Vagina (tissue), 2 donors: ENCODE results near the gene DSCAML1. TPM values are rescaled to one million over a fixed set of nuclear protein-coding genes. Genes with fewer than 3 reads are reported as not detected.

Source experiments
- DNase-seq, 2 donors: peaks; one replicate each; pipeline ENCODE4 v3.0.0-alpha.2; 2017; ENCODE audit errors: extremely low spot score in 2 of 2
- H3K27ac ChIP-seq: fragments of 200-600 bp; sonication (generic); one replicate; pipeline ENCODE4 v1.5.1; 2019
- H3K27me3 ChIP-seq: fragments of 200-600 bp; sonication (generic); one replicate; pipeline ENCODE4 v1.5.1; 2019
- H3K36me3 ChIP-seq, 2 donors: fragments of 200-600 bp; sonication (generic); one replicate each; pipeline ENCODE4 v1.5.1; 2017 to 2019
- H3K4me1 ChIP-seq: fragments of 200-600 bp; sonication (generic); one replicate; pipeline ENCODE4 v1.5.1; 2019
- H3K4me3 ChIP-seq, 2 donors: fragments of 200-600 bp; sonication (generic); 1 replicate in 1 of 2; 2 replicates in 1 of 2; pipeline ENCODE4 v1.5.1; 2016 to 2019
- H3K9me3 ChIP-seq: fragments of 200-600 bp; sonication (generic); one replicate; pipeline ENCODE4 v1.5.1; 2019
- CTCF ChIP-seq, 3 experiments: fragments of 450-650 bp in 2 of 3; fragments of 200-600 bp in 1 of 3; sonication (generic) in 1 of 3; IDR thresholded peaks; one replicate each; pipeline ENCODE4 v1.5.1; 2017 to 2019; ENCODE audit warnings: antibody characterized with exemption in 3 of 3, mild to moderate bottlenecking in 2 of 3, moderate library complexity in 2 of 3
- POLR2A ChIP-seq, 2 donors: fragments of 450-650 bp; IDR thresholded peaks; one replicate each; pipeline ENCODE4 v1.6.1; 2017; ENCODE audit warnings: antibody characterized with exemption in 2 of 2, mild to moderate bottlenecking in 2 of 2, moderate library complexity in 2 of 2
- POLR2AphosphoS5 ChIP-seq, 2 donors: sonication (generic); formaldehyde crosslinking; IDR thresholded peaks; one replicate each; pipeline ENCODE4 v1.9.0; 2017; ENCODE audit warnings: antibody characterized with exemption in 2 of 2, mild to moderate bottlenecking in 2 of 2, low read depth in 1 of 2; ENCODE audit not compliant: insufficient read depth in 1 of 2
- intact Hi-C: fragments of 100-400 bp; cut with DNase I; formaldehyde crosslinking; loops from one replicate; pipeline ENCODE4 v1.15.1; 2023
- total RNA-seq: library from RNA; depleted of rRNA; stranded (reverse); fragments of >200 nt; gene quantifications from one replicate; pipeline ENCODE4 v1.2.3, GENCODE V29; 2016

DSCAML1 gene
- total RNA-seq, 1 donor from 2014 or later = 0.25 TPM

DNA sequence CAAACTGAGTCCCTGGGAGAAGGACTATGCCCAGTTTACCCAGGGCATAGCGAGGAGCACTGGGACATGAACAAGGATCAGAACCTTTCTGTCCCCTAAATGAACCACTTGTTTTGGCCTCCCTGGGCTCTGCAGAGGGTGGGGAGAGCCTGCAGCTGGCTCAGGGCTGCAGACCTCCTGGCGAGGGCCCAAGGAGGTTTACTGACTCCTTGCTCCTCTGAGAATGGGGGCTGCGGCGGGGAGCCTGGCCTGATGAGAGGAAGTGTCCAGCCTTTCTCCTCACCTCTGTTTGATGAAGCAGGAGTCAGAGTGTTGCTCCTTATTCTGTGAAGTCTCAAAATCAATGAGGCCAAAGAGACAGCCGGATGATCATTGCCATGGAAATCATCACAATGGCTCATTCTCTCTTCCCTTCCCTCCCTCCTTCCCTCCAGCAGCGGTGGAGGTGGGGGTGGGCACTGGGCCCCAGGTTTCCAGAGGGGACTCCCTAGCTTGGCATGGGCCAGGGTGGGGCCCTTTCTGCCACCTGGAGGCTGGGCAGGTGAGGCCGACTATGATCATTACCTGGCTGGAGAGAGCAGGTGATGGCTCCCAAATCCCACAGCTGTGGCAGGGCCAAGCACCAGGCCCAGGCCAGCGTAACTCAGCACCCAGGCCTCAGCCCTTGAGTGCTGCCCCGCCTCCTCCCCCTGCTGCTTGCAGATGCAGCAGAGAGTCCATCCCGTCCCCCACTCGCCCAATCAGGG is 299.6 kb downstream of the DSCAML1 start:
- no peak for DNase-seq
- intact Hi-C loops = no loop called here
- TF ChIP-seq POLR2A (IDR thresholded peaks at IDR 0.05) (no peak), POLR2AphosphoS5 (IDR thresholded peaks at IDR 0.05; ENCODE audit: insufficient read depth in 1 of 2, low read depth in 1 of 2) (no peak), CTCF (IDR thresholded peaks at IDR 0.05) (no peak)
- Histone ChIP-seq H3K4me3 (no peak overlapping the region), H3K4me1 (no peaks in the 10 kb centered on the region), H3K27ac (no peak overlapping the region), H3K27me3 (no peaks in the 10 kb centered on the region), H3K9me3 (no peaks in the 10 kb centered on the region), H3K36me3 (no peaks in the 10 kb centered on the region)

DNA sequence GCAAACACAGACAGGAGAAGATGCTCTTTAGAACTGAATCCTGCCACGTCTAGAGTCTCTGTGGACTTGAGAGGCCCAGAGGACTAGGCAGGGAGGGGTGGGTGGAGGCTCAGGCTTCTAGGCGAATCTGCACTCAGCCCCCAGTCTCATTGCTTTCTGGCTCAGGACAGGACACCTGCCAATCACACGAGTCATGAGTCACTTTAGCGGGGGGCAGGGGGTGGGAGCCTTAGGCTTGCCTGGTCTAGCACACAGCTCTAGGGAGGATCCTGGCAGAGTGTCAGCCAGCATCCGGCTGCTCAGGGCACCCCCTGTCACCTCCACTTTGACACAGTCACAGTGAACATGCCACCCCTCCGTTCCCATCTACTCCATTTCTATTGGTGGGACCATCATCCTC is 301.7 kb downstream of the DSCAML1 start:
- Histone ChIP-seq H3K27ac (no peak overlapping the region), H3K9me3 (no peaks in the 10 kb centered on the region), H3K4me3 (no peak overlapping the region), H3K27me3 (no peaks in the 10 kb centered on the region), H3K36me3 (no peaks in the 10 kb centered on the region), H3K4me1 (no peaks in the 10 kb centered on the region)
- no peak for DNase-seq
- intact Hi-C loops = no loop called here
- TF ChIP-seq POLR2AphosphoS5 (IDR thresholded peaks at IDR 0.05; ENCODE audit: insufficient read depth in 1 of 2, low read depth in 1 of 2) (no peak), POLR2A (IDR thresholded peaks at IDR 0.05) (no peak), CTCF (IDR thresholded peaks at IDR 0.05) (no peak)

DNA sequence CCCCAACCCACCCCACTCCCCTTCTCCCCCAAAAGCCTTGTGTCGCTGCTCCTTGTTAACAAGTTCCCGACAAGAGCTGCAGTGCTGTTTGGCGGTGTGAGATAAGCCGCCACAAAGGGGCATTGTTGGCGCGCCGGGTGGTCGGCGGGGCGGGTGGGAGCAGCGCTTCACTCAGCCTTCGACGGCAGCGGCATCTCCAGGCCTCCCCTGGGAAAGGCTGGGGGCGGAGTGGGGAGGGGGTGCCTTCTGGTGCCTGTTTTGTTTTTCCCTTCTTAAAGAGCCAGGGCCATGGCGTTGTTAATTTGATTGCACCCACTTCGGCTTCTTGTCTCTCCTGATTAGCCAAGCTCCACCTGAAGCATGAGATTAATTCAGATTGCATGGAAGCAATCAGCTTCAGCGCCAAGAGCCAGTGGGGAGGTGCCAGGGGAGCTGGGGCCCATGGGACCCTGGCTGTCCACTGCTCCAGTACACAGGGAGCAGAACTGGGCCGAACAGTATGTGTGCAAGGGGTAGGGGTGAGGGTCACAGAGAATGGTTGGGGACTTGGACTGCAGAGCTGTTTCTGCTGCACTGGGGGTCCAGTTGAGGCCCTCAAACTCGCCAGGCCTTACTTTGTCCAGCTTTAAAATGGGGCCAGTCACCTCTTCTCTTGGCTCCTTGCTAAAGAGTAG is 304.3 kb downstream of the DSCAML1 start:
- intact Hi-C loops = no loop called here
- Histone ChIP-seq H3K9me3 (no peaks in the 10 kb centered on the region), H3K27ac (no peak overlapping the region), H3K4me3 (no peak overlapping the region), H3K36me3 (no peaks in the 10 kb centered on the region), H3K4me1 (no peaks in the 10 kb centered on the region), H3K27me3 (no peaks in the 10 kb centered on the region)
- no peak for TF ChIP-seq POLR2A (IDR thresholded peaks at IDR 0.05)
- no peak for TF ChIP-seq CTCF (IDR thresholded peaks at IDR 0.05)
- no peak for TF ChIP-seq POLR2AphosphoS5 (IDR thresholded peaks at IDR 0.05; ENCODE audit: insufficient read depth in 1 of 2, low read depth in 1 of 2)
- DNase-seq = no peak

DNA sequence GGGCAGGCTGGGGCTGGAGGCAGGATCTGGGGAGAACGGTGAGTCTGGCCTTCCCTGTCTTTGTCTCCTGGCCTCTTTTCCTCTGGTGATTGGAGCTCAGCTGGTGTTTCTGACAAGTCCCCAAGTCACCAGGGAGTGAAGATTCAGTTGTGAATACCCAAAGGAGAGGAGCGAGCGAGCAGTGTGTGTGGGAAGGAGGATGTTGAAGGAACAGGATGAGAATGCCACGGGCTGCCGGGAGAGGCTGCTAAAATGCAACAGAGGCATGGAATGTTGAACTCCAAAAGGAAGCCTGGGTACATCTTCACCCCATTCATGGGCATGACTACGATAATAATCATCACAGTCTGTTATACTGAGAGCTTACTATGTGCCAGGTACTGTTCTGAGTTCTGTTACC is 306.1 kb downstream of the DSCAML1 start:
- intact Hi-C loops = no loop called here
- no peak for DNase-seq
- Histone ChIP-seq H3K36me3 (no peaks in the 10 kb centered on the region), H3K9me3 (no peaks in the 10 kb centered on the region), H3K27me3 (no peaks in the 10 kb centered on the region), H3K27ac (no peak overlapping the region), H3K4me1 (no peaks in the 10 kb centered on the region), H3K4me3 (no peak overlapping the region)
- TF ChIP-seq POLR2AphosphoS5 (IDR thresholded peaks at IDR 0.05; ENCODE audit: insufficient read depth in 1 of 2, low read depth in 1 of 2) = no peak

DNA sequence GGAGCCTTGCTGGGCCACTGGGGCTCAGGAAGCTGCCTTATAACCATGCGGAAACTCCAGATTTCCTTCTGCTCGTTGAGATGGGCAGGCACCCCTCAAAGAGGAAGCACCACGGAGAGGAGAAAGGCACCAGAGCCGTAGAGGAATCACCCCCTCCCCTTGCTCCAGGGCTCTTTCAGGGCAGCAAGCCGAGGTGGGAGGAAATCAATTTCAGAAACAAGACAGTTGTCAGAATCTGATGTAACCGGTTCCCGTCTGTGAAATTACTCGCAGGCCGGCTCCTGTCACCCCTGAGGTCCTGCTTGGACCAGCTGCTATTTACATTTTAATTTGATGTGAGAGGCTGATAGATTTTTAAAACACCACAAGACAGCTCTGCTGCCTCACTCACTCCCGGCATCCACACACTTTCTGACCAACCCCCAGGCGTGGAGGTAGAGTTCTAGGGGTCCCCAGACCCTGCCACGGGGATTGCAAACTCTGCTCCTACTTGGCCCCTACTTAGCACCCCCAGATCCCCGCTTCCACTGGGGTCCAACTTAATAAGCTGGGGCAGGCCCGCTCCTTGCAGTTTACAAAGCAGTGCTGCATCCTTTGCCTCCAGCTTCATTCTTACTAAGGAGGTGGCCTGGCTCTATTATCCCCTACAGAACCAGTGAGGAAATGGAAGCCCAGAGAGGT is 306.9 kb downstream of the DSCAML1 start:
- DNase-seq = no peak
- H3K9me3 ChIP-seq = no peaks in the 10 kb centered on the region
- intact Hi-C loops = no loop called here
- H3K36me3 ChIP-seq = no peaks in the 10 kb centered on the region
- H3K4me3 ChIP-seq = no peak overlapping the region
- no peak overlapping the region for H3K27ac ChIP-seq
- no peaks in the 10 kb centered on the region for H3K4me1 ChIP-seq
- TF ChIP-seq POLR2AphosphoS5 (IDR thresholded peaks at IDR 0.05; ENCODE audit: insufficient read depth in 1 of 2, low read depth in 1 of 2) (no peak), CTCF (IDR thresholded peaks at IDR 0.05) (no peak), POLR2A (IDR thresholded peaks at IDR 0.05) (no peak)
- H3K27me3 ChIP-seq = no peaks in the 10 kb centered on the region
